OCI-LY3 (cell line): Measurements from ENCODE around the gene NRSN1.

ENCODE experiments used
- CTCF ChIP-seq: fragments of 200-600, 300-600 bp; sonication (generic); IDR thresholded peaks from 2 replicates; pipeline ENCODE4 v1.5.1; 2014; ENCODE audit warnings: antibody characterized with exemption, low read length, low read depth
- EZH2phosphoT487 ChIP-seq: fragments of 200-600 bp; shearing (Covaris generic); IDR thresholded peaks from 2 replicates; pipeline ENCODE4 v1.6.1; 2018; ENCODE audit warnings: antibody characterized with exemption, mixed run types, low read depth

GRCh38 chr6:24183584-24183983, 57.6 kb downstream of the NRSN1 start:
- TF ChIP-seq CTCF (no peak), EZH2phosphoT487 (no peak)
